DMS153 treated with DMSO at 0.1 percent for 48 hours (cell line): ENCODE results near the gene FOXL3.
"Not testable (repeated sequence)": the region's sequence is repeated elsewhere in the genome, so short reads cannot be mapped to it uniquely, and the experiment has no call there.

Source experiments
- DNase-seq: peaks from one replicate; lab custom pipeline; 2025; ENCODE audit not compliant: unreplicated experiment; lab: John Stamatoyannopoulos, UW

FOXL3 gene

DNA sequence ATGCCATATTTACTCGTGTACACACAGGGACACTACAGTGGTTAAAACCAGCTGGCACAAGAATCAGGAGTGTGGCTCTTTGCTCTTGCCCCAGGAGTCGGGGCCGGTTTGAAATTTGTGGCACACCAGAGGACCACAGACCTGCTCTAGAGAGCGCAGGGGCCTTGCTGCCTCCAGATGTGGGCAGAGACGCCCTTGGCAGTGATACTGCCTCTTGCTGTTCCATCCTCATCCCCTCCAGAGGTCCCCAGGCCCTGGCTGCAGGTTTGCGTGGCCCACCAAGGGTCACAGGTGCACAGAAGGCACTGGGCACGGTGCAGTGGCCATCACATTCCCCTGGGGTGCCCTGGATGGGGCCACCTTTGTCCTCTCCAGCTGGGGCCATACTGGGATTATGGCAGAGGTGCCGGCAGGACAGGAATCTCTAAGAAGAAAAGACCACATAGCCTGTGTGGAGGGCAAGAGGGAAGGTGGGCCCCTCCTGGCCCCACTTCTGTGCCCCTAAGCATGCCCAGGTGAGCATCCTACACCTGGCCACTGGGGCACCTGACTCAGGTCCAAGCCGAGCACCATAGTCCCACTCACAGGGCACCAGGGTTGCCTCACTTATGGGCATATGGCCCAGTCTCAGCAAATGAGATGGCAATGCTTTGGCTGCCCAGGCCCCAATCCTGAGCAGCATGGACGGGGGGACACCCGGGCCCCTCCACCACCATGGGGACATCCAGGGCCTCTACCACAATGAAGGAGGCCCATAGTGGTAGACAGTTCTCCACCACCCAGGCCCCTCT, 45.6 kb downstream of the FOXL3 start:
- DNase-seq = no peak

DNA sequence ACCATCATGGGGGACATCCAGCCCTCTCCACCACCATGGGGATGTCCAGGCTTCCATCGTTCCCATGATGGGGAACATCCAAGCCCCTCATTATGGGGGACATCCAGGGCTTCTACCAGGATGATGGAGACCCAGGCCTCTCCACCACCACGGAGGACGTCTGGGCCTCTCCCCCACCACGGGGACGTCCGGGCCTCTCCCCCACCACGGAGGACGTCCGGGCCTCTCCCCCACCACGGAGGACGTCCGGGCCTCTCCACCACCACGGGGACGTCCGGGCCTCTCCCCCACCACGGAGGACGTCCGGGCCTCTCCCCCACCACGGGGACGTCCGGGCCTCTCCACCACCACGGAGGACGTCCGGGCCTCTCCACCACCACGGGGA, 46.2 kb downstream of the FOXL3 start:
- not testable (repeated sequence) for DNase-seq

DNA sequence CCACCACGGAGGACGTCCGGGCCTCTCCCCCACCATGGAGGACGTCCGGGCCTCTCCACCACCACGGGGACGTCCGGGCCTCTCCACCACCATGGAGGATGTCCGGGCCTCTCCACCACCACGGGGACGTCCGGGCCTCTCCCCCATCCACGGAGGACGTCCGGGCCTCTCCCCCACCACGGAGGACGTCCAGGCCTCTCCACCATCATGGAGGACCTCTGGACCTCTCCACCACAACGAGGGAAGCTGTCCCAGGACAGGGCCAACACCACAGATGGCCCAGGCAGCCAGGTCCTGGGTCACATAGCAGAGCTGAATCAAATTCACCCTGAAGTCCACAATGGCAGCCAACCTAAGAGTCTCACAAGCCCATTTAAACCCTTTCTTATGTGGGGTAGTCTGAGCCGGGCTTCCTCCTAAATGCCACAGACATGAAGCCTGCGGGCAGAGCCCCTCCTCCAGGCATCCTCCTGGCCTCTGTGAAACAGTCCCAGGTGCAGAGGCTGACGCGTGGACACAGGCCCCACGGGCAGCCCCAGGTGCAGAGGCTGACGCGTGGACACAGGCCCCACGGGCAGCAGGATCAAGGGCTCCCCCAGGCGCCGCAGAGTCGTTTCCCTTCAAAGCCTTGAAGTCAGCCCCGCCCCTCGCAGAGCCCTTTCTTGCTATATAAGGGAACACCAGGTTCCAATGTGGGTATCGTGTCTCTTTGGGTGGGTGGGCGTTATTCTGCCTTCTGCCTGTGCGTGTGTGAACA, 47.0 kb downstream of the FOXL3 start:
- no peak for DNase-seq

DNA sequence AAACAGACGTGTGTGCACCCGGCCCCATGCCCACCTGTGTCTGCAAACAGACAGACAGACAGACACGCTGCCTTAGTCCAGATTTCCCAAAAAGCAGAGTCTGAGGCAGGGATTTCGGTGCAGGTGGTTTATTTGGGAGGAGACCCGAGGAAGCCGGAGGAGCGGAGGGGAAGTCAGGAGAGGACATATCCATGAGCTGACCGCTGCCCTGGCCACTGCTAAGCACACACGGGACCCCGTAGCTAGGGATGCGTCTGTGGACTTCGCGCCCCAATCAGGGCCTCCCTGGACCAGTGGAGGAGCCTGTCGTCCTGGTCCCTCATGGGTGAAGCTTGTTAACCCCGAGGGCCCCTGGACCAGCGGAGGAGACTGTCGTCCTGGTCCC, 47.6 kb downstream of the FOXL3 start:
- DNase-seq = no peak

DNA sequence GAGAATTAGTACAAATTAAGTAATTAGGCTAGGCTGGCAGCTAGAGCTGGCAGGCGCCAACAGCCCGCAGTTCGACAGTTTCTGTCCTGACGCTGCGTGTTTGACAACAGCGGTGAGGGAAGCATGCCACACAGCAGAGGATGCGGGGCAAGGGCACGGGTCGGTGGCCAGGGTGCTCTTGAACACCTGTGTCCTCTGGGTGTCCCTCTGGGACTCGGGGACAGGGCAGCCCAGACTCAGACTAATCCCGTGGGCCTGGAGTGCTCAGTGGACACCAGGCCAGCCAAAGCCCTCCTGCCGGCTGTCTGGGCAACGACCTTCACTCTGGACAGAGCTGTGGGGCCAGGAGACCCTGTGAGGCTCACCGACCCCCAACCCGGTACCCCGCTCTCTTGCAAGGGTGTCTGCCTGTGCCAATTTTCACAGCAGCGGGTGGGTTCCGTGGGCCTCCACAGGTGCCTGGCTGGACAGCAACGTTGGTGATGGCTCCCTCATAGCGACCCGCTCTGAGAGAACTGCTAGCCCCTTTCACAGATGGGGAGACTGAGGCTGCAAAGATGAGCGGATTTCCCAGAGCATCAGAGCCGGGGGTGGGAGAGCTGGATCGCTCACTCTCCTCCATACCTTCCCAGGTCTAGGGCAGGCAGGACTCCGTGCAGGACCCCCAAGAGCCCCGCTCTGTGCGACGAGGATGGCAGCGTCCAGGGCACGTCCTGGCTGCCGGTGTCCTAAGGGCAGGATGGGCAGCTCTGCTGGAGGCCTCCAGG, 48.5 kb downstream of the FOXL3 start:
- DNase-seq = no peak

DNA sequence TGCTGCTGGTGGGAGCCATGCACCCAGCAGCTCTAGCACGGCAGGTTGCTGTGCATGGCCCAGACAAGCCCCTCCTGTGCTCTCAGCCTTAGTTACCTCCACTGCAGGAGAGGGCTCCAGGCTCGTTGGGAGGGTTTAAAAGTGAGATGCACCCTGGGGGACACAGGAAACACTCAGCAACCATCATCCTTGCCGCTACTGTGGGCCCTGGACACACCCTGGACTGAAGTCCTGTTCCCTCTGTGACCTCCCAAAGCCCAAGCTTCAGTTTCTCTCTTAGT, 49.0 kb downstream of the FOXL3 start:
- no peak for DNase-seq

DNA sequence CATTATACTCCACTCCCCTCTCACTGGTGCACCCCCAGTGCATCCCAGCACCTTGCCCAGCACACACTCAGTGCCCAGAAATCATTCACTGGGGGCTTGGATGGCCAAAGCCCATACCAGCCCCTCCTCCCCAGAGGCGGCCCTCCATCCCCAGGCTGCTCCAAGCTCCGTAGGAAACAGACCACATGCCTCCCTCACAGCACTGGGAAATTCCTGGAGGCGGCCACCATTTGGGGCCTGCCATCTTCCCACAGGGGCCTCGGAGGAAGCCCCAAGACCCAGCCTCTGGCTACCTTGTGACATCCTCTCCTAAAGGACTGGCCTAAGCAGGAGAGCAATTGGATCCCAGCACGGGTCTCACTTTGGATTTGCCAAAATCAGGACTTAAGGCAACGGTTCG, 49.7 kb downstream of the FOXL3 start:
- DNase-seq = no peak

DNA sequence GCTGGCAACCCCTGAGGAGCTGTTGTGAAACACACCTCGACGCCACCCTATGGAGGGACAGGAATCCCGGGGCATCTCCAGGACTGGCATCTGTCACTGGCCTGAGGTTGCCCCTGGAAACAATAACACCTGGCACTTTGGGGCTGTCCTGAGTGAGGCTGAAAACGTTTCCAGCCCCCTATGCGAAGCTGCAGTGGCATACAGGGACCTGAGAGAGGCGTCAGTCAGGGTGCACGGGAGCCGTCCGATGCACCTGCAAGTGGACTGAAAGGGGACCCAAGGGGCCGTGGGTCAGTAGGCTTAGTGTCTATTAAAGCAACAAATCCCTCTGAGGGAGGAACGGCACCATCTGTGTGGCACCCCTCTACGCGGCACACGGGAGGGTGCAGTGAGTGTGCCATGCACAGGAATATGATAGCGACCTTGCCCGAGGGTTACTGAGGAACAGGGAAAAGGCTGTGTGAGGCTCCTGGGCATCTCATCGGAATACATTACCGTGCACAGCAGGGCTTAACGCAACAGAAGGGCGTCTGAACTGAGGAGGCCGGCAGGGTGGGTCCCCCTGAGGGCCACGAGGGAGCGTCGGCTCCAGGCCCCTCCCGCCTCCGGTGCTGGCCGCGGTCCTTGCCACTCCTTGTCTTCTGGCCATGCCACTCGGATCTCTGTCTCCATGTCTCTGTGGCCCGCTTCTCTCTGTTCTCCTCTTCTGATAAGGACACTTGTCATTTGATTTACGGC, 50.4 kb downstream of the FOXL3 start:
- no peak for DNase-seq
